Tibial nerve (tissue), 4 donors: Measurements from ENCODE around the gene SERPINA6.
"Not testable (repeated sequence)": the region's sequence is repeated elsewhere in the genome, so short reads cannot be mapped to it uniquely, and the experiment has no call there.

ENCODE experiments used
- EP300 ChIP-seq, 2 donors: sonication (generic); formaldehyde crosslinking; IDR thresholded peaks; one replicate each; pipeline ENCODE4 v1.6.1; 2017; ENCODE audit warnings: antibody characterized with exemption in 2 of 2, mild to moderate bottlenecking in 1 of 2
- TF ChIP-seq, protein P1 (sequence below), 5 experiments: fragments of 200-600 bp in 3 of 5; fragments of 450-650 bp in 2 of 5; sonication (generic) in 3 of 5; IDR thresholded peaks; one replicate each; pipeline ENCODE4 v1.5.1; 2016 to 2019; ENCODE audit warnings: antibody characterized with exemption in 5 of 5, mild to moderate bottlenecking in 3 of 5, moderate library complexity in 2 of 5

DNA sequence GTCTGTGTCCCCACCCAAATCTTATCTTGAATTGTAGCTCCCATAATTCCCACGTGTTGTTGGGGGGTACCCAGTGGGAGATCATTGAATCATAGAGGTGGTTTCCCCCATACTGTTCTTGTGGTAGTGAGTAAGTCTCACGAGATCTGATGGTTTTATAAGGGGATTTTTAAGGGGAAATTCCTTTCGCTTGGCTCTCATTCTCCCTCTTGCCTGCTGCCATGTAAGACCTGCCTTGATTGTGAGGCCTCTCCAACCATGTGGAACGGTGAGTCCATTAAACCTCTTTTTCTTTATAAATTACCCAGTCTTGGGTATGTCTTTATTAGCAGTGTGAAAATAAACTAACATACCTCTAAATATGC lies 27.0 kb downstream of the SERPINA6 start:
- TF ChIP-seq, protein P1, sequence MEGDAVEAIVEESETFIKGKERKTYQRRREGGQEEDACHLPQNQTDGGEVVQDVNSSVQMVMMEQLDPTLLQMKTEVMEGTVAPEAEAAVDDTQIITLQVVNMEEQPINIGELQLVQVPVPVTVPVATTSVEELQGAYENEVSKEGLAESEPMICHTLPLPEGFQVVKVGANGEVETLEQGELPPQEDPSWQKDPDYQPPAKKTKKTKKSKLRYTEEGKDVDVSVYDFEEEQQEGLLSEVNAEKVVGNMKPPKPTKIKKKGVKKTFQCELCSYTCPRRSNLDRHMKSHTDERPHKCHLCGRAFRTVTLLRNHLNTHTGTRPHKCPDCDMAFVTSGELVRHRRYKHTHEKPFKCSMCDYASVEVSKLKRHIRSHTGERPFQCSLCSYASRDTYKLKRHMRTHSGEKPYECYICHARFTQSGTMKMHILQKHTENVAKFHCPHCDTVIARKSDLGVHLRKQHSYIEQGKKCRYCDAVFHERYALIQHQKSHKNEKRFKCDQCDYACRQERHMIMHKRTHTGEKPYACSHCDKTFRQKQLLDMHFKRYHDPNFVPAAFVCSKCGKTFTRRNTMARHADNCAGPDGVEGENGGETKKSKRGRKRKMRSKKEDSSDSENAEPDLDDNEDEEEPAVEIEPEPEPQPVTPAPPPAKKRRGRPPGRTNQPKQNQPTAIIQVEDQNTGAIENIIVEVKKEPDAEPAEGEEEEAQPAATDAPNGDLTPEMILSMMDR (IDR thresholded peaks at IDR 0.05), result not testable (repeated sequence)
- TF ChIP-seq EP300 (IDR thresholded peaks at IDR 0.05), result not testable (repeated sequence)
